H4 (cell line): ENCODE data around the gene NMNAT2. TPM values are rescaled to one million over a fixed set of nuclear protein-coding genes. Genes with fewer than 3 reads are reported as not detected.
"Not testable (repeated sequence)": the region's sequence is repeated elsewhere in the genome, so short reads cannot be mapped to it uniquely, and the experiment has no call there.

Experiments
- DNase-seq: peaks from one replicate; pipeline ENCODE4 v3.0.0-alpha.2; 2015; ENCODE audit warnings: low spot score
- total RNA-seq: library from RNA; depleted of rRNA; stranded (reverse); fragments of >200 nt; shearing (Covaris generic); gene quantifications from 2 replicates; pipeline ENCODE4 v1.2.3, GENCODE V29; 2014

Gene NMNAT2
- total RNA-seq, 1 experiment from 2014 or later, result 1.4 TPM

- no peak for DNase-seq
Measured at GRCh38 chr1:183262628-183263200, 155.5 kb downstream of the NMNAT2 start.

GRCh38 chr1:183259924-183260323 lies 158.3 kb downstream of the NMNAT2 start:
- no peak for DNase-seq

DNA sequence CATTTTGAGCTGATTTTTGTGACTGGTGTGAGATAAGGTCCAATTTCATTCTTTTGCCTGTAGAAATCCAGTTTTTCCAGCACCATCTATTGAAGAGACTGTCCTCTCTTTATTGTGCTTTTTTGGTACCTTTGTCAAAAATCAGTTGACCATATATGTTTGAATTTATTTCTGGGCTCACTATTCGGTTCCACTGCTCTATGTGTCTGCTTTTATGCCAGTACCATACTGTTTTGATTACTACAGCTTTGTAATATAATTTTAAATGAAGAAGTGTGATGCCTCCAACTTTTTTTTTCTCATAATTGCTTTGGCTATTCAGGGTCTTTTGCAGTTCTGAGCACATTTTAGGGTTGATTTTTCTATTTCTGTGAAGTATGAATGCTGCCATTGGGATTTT lies 163.1 kb downstream of the NMNAT2 start:
- no peak for DNase-seq

GRCh38 chr1:183251959-183252450 lies 166.2 kb downstream of the NMNAT2 start:
- no peak for DNase-seq

DNA sequence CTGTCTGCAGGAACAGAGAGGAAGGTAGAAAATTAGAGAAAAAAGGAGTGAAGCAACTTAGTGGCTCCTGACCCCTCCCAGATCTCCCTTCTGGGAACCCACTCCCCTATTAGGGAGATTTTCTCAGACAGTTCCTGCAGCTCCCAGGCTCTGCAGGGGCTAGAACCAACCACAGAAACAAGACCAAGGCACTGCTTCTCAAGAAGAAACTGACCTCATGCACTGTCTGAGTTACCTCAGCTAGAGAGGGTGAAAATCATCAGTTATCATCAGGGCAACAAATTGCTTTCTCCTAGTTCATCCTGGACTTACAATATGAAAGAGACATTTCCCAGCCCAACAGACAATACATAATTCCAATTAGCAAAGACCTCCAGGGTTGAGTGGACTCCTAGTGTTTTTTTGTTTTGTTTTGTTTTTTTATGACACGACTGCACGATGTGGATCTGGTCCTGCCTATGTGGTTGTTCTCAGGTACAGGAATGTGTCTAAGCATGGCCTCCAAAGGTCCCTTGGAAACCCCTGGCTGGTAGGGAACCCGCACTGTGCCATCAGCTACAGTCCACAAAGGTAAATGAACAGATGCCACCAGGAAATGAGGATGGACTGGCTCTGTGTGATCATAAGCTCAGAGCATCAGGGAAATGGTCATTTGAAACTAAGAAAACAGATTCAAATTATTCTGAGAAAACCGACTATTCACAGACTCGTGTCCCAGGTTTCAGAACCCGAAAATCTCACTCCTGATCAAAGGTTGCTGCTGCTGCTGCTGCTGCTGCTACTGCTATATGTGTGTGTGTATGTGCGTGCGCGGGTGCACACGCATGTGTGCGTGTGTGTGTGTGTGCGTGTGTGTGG lies 166.8 kb downstream of the NMNAT2 start:
- DNase-seq, result no peak

GRCh38 chr1:183249941-183250452 lies 168.2 kb downstream of the NMNAT2 start:
- DNase-seq, result no peak

DNA sequence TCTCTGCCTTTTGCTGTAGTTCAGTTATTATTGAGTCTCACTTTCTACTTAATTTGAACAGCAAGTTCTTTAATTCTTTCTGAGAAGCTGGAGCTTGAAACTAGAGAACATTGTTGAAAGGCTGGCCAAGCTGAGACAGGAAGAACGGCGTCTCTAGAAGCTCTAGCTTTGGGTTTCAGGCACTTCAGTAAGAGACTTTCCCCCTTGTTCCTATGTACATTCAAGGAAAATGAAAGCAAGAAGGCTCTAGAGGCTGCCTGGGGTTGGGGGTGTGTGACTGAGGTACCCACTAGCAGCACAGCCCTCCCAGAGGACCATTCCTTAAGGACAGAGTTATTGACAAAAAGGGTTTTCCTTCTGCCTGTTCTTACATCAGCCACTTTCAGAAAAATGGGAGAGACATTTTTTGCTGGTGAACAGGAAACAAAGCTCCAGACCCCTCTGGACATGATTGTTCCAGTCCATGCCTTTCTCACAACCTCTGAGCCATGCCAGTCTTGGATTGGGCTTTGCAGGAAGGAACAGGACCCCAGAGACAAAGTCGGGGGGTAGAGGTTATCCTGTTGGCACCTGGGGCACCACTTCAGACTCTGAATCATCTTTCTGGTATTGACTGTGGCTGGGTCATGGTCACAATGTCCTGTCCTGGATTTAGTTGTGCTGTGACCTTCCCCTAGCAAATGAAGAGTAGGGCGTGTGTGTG lies 169.0 kb downstream of the NMNAT2 start:
- DNase-seq, result no peak

GRCh38 chr1:183247931-183248330 lies 170.2 kb downstream of the NMNAT2 start:
- DNase-seq, result no peak

DNA sequence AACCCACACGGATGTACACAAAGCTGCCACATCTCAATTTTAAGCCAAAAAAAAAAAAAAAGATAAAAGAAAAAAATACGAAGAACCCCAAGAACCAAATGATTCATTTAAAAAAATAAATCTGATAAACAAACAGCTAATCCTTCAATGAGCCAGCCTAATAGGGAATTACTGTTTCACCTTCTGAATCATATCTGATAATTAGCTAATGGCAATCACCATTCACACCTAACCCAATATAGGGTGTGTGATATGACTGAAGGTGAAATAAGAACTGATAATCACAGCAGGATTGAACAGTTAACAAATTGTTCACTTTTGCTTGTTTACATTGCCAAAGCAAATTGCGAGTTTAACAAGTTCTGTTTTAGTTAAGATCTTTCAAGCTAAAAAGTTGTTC lies 170.7 kb downstream of the NMNAT2 start:
- DNase-seq, result no peak

- DNase-seq, result no peak
Measured at GRCh38 chr1:183247066-183247465, 171.1 kb downstream of the NMNAT2 start.

GRCh38 chr1:183246436-183246835 lies 171.7 kb downstream of the NMNAT2 start:
- DNase-seq, result no peak

GRCh38 chr1:183245357-183245756 lies 172.8 kb downstream of the NMNAT2 start:
- no peak for DNase-seq

GRCh38 chr1:183244466-183244865 lies 173.7 kb downstream of the NMNAT2 start:
- DNase-seq, result no peak

DNA sequence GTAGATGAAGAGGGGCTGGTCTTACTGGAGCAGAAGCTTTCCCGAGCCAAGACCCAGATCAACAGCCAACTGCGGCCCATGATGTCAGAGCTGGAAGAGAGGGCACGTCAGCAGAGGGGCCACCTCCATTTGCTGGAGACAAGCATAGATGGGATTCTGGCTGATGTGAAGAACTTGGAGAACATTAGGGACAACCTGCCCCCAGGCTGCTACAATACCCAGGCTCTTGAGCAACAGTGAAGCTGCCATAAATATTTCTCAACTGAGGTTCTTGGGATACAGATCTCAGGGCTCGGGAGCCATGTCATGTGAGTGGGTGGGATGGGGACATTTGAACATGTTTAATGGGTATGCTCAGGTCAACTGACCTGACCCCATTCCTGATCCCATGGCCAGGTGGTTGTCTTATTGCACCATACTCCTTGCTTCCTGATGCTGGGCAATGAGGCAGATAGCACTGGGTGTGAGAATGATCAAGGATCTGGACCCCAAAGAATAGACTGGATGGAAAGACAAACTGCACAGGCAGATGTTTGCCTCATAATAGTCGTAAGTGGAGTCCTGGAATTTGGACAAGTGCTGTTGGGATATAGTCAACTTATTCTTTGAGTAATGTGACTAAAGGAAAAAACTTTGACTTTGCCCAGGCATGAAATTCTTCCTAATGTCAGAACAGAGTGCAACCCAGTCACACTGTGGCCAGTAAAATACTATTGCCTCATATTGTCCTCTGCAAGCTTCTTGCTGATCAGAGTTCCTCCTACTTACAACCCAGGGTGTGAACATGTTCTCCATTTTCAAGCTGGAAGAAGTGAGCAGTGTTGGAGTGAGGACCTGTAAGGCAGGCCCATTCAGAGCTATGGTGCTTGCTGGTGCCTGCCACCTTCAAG lies 174.8 kb downstream of the NMNAT2 start:
- DNase-seq, result no peak

DNA sequence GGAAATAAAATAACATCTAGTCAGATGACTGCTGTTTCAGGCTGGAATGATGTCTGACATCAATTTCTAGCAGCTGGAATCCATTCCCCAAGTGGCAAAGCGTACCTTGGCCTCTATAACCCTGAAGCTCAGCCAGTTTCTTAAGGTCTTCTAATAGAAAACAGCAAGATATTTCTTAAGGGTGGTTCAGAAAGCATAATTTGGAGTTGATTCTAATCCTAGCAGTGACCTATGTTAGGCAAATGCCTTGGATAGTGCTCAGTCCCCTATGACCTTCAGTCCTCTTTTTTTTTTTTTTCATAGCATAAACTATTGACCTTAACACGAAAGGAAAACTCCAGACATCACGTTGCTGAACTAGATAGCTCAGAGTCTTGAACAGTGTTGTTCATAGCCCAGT lies 175.6 kb downstream of the NMNAT2 start:
- no peak for DNase-seq

DNA sequence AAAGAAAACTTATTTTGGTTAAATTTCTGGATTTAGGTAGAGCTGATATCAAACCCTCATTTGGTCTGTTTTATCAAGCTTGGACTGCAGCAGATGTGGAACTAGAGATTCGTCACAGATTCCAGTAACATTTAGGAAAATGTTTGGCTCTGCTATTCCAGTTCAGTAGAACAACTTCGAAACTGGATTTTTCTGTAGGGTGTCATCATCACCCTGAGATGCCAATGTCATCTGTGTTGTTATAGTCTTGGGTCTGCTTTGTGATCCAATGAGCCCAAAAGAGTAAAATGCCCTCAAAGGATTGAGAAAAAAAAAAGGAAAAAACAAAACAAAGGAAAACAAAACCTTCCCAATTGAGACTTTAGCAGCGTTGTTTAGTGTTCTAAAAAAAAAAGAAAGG lies 176.7 kb downstream of the NMNAT2 start:
- no peak for DNase-seq

GRCh38 chr1:183240853-183241252 lies 177.3 kb downstream of the NMNAT2 start:
- DNase-seq, result not testable (repeated sequence)

DNA sequence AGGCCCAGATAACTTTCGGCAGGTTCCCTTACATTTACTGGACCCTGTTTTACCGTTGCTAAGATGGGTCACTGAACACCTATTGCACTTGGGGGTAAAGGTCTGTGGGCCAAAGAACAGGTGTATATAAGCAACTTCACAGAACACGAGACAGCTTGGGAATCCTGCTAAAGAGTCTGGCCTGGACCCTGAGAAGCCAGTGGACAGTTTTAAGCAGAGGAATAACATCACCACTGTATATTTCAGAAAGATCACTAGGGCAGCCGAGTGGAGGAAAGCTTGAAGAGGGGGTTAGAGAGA lies 177.7 kb downstream of the NMNAT2 start:
- DNase-seq, result no peak

DNA sequence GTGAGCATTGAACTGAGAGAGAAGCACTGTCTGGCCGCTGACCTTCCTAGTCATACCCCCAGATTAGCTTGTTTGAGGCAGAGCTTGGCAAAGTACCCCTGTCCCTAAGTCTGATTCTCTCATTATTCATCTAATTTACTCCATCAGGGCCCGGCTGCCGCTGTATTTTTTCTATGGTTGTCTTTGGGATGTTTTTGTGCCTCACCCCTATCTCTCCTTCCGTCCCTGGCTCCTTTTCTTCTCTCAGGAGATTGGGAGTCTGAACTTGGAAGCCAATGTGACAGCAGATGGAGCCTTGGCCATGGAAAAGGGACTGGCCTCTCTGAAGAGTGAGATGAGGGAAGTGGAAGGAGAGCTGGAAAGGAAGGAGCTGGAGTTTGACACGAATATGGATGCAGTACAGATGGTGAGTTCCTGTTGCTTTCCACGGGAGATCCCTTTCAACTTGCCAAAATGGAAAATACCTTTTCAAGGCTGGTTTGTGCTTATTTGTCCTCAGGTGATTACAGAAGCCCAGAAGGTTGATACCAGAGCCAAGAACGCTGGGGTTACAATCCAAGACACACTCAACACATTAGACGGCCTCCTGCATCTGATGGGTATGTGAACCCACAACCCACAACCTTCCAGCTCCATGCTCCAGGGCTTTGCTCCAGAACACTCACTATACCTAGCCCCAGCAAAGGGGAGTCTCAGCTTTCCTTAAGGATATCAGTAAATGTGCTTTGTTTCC lies 178.2 kb downstream of the NMNAT2 start:
- DNase-seq, result no peak

- DNase-seq, result no peak
Measured at GRCh38 chr1:183239220-183239742, 178.9 kb downstream of the NMNAT2 start.

DNA sequence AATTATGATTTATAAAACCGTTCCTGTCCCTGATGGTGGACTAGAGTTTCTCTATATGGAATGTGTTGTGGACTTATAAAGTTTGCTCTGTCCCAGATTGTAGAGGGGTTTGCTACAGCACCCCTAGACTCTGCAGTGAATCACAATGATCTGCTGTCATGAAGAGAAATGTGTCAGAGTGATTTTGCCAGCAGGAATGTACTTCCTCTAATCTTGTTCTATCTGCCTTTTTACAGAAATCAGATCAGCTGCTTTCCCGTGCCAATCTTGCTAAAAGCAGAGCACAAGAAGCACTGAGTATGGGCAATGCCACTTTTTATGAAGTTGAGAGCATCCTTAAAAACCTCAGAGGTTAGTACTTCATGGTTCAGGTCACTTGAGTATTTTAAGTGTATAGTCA lies 180.1 kb downstream of the NMNAT2 start:
- DNase-seq, result no peak
